ENCODE data around the gene LUM.
A peak's percentile ranks its signal among the peaks of the same experiment; 100 is the strongest.

LUM gene

GRCh38 chr12:91113621-91114020 lies 2.3 kb upstream of the LUM start:
- DNase-seq (ENCODE audit: low read depth, low spot score) = no peak
- no peak overlapping the region for H3K4me3 ChIP-seq (ENCODE audit: low read depth, low read length)
- in situ Hi-C loops (cut with HindIII; ENCODE audit: low sequenced_read_pairs) = no loop called here
- TF ChIP-seq CTCF (IDR thresholded peaks at IDR 0.05; ENCODE audit: low read depth, low read length) = no peak

DNA sequence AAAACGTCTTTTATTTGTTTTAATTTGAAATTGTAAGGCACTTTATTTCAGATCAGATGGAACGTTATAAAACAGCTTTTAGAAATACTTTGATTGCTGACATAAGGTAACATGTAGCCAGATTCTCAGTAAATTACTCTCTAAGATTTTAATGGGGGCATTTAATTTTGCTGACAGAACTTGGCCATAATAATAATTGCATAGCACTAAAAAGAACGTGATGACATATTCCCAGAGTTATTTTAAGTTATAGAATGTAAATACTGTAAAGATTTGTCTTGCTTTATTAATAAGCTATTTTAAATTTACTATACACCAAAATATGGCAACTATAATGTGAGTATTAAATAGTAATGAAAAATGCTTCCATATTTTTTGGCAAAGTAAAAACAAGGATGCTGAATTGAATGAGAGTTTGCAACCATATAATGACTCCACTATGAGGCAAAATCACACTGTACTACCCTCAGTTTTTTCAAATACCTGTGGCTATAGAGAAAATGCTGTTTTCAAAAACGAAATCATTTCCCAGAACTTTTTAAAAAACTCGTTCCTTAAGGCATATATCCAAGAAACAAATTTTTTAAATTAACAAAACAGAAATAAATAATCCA lies 876 bp downstream of the LUM start:
- no peak for TF ChIP-seq CTCF (IDR thresholded peaks at IDR 0.05; ENCODE audit: low read depth, low read length)
- in situ Hi-C loops (cut with HindIII; ENCODE audit: low sequenced_read_pairs) = no loop called here
- peak overlapping the region; percentile 30 for H3K4me3 ChIP-seq (ENCODE audit: low read depth, low read length)
- no peak for DNase-seq (ENCODE audit: low read depth, low spot score)

DNA sequence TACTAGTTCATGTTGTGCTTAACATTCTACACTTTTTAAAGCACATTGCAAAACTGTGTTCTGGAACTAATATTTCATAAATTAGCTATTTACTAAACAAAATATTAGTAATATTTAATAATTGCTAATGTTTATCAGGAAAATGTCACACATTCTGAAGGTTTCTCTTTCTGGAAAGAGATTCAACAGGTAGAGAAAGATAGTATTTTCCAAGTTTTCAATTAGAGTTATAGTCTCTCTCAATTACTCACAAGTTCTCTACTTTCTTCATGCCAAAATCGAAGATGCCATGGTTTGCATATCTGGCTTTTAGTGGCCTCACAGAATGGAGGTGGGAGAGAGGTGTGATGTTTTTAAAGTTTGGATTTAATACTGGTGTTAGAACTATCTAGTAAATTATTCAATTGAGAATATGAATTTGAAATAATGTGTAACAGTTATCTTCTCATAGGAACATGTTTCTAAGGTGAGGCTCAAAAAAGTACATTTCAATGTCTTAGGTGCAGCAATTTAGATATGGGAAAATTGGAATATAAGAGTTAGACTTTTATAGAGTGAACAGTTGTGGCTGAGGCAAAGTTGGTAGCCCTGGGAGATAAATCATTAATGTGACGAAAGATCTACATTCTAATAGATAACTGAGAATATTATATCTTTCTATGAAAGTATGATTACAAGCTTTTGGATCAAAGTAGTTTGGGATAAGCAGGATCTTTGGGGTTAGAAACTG lies 1.5 kb downstream of the LUM start:
- TF ChIP-seq CTCF (IDR thresholded peaks at IDR 0.05; ENCODE audit: low read depth, low read length) = no peak
- no peak for DNase-seq (ENCODE audit: low read depth, low spot score)

GRCh38 chr12:91109148-91109564 lies 2.1 kb downstream of the LUM start:
- peak; percentile 78 for DNase-seq (ENCODE audit: low read depth, low spot score)
- H3K4me3 ChIP-seq (ENCODE audit: low read depth, low read length) = no peak overlapping the region

More for the DNA sequence above, 1.5 kb downstream of the LUM start:
- peak overlapping the region; percentile 30 for H3K4me3 ChIP-seq (ENCODE audit: low read depth, low read length)
- in situ Hi-C loops (cut with HindIII; ENCODE audit: low sequenced_read_pairs) = no loop called here

GRCh38 chr12:91108196-91108755 lies 3.0 kb downstream of the LUM start:
- DNase-seq (ENCODE audit: low read depth, low spot score) = no peak
- in situ Hi-C loops (cut with HindIII; ENCODE audit: low sequenced_read_pairs) = no loop called here
- H3K4me3 ChIP-seq (ENCODE audit: low read depth, low read length) = no peak overlapping the region
- TF ChIP-seq CTCF (IDR thresholded peaks at IDR 0.05; ENCODE audit: low read depth, low read length) = no peak

More at GRCh38 chr12:91109148-91109564, 2.1 kb downstream of the LUM start:
- in situ Hi-C loops (cut with HindIII; ENCODE audit: low sequenced_read_pairs) = no loop called here
- peak; percentile 70 for TF ChIP-seq CTCF (IDR thresholded peaks at IDR 0.05; ENCODE audit: low read depth, low read length)

DNA sequence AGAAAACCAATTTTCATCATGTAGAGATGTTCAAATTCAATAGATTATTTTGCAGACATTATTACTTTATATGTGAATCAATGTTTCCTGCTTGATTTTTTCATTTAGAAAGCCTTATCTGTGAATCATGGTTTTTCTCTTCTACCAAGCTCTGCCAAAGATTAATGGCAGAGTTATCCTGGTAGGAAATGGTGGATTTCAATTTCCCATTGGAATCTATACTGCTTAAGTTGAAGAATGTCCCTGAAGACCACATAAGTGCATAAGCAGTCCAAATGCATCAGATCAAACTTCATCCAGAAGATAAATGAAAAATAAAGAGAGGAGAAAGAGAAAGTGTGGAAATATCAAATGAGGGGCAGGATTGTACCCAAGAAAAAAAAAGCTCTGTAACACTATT lies 5.0 kb downstream of the LUM start:
- no peak for TF ChIP-seq CTCF (IDR thresholded peaks at IDR 0.05; ENCODE audit: low read depth, low read length)
- DNase-seq (ENCODE audit: low read depth, low spot score) = no peak
- in situ Hi-C loops (cut with HindIII; ENCODE audit: low sequenced_read_pairs) = no loop called here
- H3K4me3 ChIP-seq (ENCODE audit: low read depth, low read length) = no peak overlapping the region

All from astrocyte of the spinal cord (primary cell).